Stimulated activated CD4-positive, alpha-beta T cell treated with anti-CD3 and anti-CD28 coated beads, Interleukin-1b, Interleukin-23, amount 100 ng/mL, for 48 hours (primary cell): ENCODE results near the gene PHF21A.
"Not testable (repeated sequence)": the region's sequence is repeated elsewhere in the genome, so short reads cannot be mapped to it uniquely, and the experiment has no call there.

Experiments
- DNase-seq: peaks from one replicate; pipeline ENCODE4 v3.0.0-alpha.2; 2020

PHF21A gene

GRCh38 chr11:46026606-46027293 is 94.5 kb downstream of the PHF21A start:
- no peak for DNase-seq

DNA sequence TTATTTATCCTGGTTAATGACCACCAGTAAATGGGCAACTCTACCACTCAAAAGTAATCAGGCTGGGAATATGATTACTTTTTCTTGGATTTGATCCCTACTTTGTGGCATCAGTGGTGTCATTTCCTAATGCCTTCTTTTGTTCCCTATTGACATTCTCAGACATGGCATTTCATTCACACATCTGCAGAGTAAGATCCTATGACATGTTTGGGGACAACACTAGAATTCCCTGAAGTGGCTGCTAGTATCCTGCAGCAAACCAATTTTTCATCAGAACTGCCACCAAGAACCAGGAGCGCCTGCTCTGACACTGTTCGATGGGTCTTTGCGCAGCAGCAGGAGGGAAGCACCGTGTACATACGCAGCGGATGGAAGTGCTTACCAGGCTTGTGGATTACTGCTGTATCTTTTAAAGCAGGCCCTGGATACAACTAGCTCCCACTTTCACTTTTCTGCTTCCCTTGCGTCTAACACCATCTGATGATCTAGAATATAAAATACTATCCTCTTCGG is 101.1 kb downstream of the PHF21A start:
- no peak for DNase-seq

DNA sequence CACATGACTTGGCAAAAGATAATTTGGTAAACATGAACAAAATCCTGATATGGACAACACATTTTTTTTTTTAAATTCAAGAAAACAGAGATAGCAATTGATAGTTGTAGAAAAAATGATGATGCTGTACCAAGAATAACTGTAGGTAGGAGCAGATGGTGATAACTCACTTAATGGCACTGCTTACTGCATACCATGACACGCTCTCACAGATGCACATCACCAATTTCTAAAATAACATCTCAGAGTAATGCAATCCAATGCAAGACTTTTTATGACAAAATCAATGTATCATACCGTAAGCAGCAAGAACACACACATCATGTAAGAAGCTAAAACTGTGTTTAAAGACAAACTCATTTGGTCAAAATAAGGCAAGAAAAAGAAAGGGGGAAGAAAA is 102.6 kb downstream of the PHF21A start:
- no peak for DNase-seq

GRCh38 chr11:46017341-46017740 is 103.9 kb downstream of the PHF21A start:
- no peak for DNase-seq

GRCh38 chr11:46015941-46016340 is 105.3 kb downstream of the PHF21A start:
- no peak for DNase-seq

DNA sequence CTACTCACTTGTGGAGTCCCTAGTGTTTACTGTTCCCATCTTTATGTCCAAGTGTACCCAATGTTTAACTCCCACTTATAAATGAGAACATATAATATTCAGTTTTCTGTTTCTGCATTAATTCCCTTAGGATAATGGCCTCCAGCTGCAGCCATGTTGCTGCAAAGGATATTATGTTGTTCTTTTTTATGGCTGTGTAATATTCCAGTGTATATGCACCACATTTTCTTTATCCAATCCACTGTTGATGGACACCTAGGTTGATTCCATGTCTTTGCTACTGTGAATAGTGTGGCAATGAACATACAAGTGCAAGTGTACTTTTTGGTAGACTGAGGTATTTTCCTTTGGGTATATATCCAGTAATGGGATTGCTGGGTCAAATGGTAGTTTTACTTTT is 107.1 kb downstream of the PHF21A start:
- DNase-seq, result not testable (repeated sequence)

DNA sequence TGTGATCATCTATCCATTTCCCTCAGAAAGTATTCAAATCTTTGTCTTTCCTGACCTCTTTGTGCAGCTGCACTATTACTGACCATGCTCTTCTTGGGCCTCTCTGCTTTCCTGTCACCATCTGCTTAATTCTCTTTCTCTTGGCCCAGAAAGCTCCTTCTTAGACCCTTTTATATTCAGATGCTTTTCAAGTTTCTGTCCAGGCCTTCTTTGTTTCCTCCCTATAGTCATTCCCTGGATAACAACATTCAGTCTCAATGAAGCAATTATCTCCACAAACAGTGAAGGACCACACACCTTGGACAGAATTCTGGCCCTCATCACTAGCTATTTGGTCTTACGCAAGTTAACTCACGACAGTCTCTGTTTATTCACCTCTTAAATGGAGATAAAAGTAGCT is 109.1 kb downstream of the PHF21A start:
- DNase-seq, result no peak

DNA sequence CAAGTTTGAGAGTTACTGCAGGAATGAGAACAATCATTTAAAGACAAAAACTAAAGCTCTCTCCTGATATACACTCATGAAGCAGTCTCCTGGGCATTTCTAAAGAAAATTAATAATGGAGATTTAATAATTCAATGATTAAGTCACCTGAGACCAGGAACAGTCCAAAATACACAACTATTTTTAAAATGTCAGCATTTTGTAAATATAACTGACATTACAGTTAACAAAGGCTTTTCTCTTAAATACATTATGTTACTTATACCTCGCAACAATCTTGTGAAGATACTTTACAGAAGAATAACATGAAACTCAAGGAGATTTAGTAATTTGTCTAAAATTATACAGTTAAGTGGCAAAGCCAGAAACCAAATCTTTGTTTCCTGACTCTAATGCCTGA is 111.2 kb downstream of the PHF21A start:
- DNase-seq, result no peak

GRCh38 chr11:46009647-46010046 is 111.6 kb downstream of the PHF21A start:
- no peak for DNase-seq

- no peak for DNase-seq
Observed at GRCh38 chr11:46006418-46007070, 114.7 kb downstream of the PHF21A start.

DNA sequence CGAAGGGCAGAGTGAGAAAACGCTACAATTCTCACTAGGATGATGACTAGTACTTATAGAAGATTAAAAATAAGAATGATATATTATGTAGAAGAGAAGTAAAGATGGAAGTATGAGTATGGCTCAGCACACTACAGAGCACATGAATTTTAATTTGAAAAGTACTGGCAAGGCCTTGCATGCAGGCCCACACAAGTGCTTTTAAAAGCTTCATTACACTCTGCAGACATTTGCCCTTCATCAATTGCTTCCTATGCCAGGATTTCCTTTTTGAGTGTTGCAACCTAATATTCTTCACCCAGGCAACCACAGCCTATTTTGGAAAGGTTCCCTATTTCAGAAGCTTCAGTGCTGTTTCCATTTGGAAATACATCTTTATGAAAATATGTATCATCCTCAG is 117.7 kb downstream of the PHF21A start:
- DNase-seq, result no peak

DNA sequence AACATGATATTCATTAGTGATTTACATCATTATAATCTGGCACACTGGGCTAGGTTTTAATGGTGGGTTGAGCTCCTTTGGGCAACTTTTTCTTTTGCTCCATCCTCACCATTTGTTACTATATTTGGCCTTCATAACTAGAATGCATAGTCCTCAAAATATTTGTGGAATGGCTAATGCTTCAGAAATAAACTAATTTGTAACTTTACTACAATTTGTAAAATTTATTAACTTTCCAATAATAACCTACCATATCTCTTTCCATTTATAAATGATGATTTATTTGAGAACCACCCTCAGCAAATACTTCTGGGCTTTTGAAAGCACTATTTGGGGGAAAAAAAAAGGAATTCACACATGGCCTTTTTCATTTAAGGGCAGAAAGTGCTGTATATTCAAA is 119.1 kb downstream of the PHF21A start:
- DNase-seq, result no peak

DNA sequence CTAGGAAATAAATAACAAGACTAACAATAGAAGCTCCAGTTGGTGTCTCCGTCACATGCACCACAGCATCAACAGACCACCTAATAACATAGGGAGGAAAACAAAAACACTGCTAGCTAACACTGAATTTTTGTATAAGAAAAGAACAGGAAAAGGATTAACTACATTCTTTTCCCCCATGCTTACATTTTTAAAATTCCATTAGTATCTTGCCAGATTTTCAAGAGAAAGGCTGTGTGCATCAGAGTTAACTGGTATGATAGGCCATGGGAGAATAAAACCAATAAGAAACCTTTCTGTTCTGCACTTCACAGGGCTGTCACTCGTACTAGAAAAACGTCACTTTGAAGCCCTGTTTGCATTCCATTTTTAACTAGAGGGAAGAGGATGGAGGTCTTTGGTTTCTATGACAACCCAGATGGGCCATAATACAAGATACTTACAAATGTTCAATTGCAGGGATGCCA is 119.8 kb downstream of the PHF21A start:
- DNase-seq, result no peak

GRCh38 chr11:45997599-45997998 is 123.7 kb downstream of the PHF21A start:
- no peak for DNase-seq

DNA sequence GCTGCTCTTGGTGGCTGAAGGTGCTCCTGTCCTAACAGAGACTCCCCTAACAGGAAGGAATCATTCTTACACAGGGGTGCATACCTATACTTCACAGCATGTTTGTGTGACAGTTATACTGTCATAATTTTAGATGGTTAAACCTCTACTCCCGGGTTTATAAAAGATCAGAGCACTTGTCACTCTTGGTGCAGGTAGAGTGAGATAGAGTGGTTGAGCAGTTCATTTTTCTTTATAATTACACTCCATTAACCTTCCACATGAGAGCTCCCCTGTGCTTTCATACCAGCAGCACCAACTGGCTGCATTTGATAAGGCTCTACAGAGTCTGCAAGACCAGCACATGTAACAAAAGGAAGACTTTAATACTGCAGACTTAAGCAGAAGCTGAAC is 125.9 kb downstream of the PHF21A start:
- no peak for DNase-seq

DNA sequence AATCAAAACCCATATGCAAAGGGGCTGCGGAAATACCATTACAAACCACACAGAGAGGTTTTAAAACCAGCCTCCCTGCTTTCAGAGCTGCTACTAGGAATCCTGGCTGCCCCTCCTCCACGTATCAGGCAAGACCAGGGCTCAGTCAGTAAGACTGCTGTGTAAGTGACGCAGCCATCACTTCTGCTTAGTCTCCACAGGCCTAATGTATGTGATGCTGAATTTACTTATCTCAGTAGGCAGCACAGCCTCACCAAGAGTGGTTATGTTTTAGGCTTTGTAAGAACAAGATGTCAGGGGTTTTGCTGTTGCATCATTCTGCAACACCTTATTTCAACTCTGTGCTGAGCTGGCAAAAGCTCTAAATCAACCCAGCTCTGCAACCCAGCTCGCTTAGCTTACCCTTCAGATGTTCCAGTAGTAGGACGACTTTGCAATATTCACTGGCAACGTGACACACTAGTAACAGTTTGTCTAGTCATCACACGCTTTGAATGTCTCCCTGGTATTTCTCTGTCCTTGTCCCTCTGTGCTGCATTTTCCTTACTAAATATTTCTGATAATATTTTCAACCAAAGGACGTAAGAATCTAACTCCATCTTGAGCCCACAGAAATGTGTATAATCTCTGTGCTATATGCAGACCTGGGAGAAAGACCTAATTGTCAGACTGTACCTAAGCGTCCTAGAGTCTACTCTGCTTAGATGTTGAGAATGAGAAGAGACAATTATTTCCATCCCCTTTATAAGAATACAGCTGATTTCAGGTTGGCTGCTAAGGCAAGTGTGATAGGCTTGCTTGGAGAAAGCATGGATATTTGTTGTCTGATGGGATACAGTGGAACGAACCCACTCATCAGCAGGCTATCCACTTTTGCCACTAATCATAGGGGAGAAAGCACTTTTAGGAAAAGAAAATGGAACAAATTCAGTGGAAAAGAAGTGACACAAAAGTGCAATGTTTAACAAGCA is 126.6 kb downstream of the PHF21A start:
- no peak for DNase-seq

DNA sequence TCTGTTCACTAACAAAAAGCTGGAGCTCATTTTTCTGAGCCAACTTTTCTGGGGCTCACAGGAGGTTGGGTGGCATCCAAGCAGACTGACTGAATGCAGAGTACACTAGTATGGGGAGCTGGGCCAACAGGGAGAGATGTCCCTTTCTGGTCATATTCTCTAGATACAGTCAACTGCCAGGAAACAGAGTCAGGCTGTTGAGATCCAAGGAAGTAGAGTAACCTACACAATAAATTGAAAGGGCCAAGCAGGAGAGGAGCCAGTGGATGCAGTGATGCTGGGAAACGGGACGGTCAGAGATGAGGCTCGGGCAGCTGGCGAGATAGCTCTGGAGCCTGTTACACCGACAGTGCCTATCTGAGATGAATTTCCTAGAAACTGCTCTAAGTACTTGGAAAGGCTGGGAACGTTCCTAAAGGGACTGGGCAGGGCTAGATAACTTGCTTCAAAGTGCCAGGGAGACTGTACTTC is 127.7 kb downstream of the PHF21A start:
- no peak for DNase-seq

DNA sequence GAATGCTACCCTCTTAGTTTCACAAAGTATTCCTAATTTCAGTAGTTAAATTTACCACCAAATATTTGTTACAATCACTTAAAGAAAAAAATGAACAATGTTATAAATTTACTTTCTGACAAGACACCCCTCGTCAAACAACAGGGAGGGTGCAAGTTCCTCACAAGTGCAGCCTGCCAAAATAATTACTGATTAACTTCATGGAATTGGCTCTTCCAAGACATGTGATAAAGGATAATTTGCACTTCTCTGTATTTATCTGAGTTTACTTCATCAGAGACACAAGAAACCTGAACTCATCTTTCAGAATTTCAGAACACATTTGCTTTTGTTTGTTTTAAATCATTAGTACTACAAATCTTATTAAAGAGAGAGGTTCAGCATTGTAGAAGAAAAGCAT is 132.3 kb downstream of the PHF21A start:
- no peak for DNase-seq

DNA sequence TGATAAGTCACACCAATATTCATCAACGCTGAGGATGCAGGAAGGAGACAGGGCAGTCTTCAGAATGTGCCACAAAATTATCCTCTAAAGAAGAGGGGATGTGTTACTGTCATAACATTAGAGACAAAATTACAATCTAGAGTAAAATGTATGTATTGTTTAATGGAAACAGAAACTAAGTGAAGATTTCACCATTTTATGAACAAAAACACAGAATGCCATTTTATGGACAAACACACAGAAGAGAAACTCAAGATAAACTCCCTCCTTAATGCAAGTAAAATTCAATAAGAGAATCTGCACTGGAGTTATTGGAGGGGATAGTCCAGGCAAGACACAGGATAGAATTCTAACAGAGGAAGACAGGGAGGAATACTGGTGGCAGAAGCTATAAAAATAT is 136.0 kb downstream of the PHF21A start:
- no peak for DNase-seq

- DNase-seq, result no peak
Observed at GRCh38 chr11:45984192-45984591, 137.1 kb downstream of the PHF21A start.

- no peak for DNase-seq
Observed at GRCh38 chr11:45983471-45983845, 137.8 kb downstream of the PHF21A start.

DNA sequence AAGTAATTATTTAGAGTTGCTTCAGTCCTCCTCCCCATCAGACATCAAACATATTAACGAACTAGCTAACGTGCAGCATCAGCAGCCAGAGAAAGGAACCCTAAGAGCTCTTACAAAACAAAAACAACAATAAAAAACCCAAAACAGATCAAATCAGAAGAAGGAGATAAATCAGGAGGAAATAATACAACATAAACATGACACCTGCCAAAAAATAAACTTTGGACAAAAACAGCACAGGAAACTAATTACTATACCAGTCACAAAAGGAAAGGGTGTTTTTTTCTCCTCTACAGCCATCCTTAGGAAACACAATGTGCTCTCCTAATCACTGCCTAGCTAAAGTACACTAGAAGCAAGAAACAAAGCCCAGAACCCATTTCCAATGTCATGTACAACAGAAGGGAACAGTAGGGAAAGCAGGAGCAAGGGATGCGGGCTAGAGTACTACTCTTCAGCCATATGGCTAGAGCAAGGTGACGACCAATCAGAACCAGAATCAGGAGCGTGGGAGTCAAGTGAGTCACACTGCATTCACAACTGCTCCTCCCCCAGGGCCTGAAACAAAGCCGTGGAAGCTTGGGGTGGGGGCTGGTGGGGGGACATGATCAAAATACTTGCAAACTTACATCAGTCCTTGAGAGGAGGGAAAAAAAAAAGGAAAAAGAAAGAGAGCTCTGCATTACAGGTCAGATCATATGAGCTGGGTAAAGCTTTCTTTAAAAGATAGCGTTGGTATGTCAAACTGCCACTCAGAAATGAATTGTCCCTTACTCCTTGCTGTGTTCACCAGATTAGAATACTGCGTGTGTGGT is 138.4 kb downstream of the PHF21A start:
- DNase-seq, result peak; percentile 43
